SH-SY5Y (cell line): Measurements from ENCODE around the gene TET2.

Source experiments
- GATA2 ChIP-seq: IDR thresholded peaks from 2 replicates; pipeline ENCODE4 v1.6.1; 2011; ENCODE audit warnings: mild to moderate bottlenecking, low read depth, low read length
- GATA3 ChIP-seq: IDR thresholded peaks from 2 replicates; pipeline ENCODE4 v1.6.1; 2011; ENCODE audit warnings: low read depth, mild to moderate bottlenecking, low read length, moderate library complexity

DNA sequence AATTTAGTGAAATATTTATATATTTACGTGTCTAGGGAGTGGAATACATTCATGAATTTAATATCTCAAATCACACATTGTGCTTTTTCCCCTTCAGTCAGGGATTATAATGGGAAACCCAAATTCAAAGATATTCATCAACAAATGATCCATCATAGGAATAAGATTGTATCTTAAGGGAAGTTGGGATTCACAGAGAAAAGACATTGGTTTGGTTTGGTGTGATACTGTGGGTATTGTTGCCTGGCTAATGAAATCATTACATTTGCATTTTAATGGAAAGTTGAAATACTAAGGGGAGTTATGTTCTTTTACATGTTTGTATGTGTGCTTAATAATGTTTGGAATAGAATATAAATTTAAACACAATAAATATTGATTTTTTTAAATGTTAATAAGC lies 1.7 kb downstream of the TET2 start:
- TF ChIP-seq GATA2 (no peak), GATA3 (no peak)
